ENCODE measurements around the gene JPH3. TPM values are rescaled to one million over a fixed set of nuclear protein-coding genes. Genes with fewer than 3 reads are reported as not detected.

JPH3 gene
- polyA plus RNA-seq, 2 of the 4 experiments (the other 2 are of a cell fraction), result 0.36 to 1.6 TPM

- WGBS (ENCODE audit: missing lambda C conversion rate), result 79% methylated on average over 13 of the region's 13 CpGs
- Histone ChIP-seq H3K4me1 (0 out of 3 replicates have a peak, but pooled peaks cover 7% of the 10 kb centered on the region), H3K4me2 (no peak overlapping the region), H3K9me3 (no peaks in the 10 kb centered on the region), H3K27ac (no peak overlapping the region), H3K4me3 (no peak overlapping the region)
- CTCF ChIA-PET, result interaction anchor here (0.6 to 8.6 kb wide), 34 partner anchors 12 to 432 kb away, joined by 3 to 219 read pairs (median 12); partner anchors contain the start of genes C16orf95 and KLHDC4
- FAIRE-seq (no peak), ATAC-seq (no peak), DNase-seq (ENCODE audit: low read depth in 1 of 2, low spot score in 1 of 2) (no peak)
- POLR2A ChIA-PET, result no interaction called here
- TF ChIP-seq RFX5 (IDR thresholded peaks at IDR 0.05), result no peak
- no peak for TF ChIP-seq EHMT2 (IDR thresholded peaks at IDR 0.05; ENCODE audit: low read depth)
- no peak for TF ChIP-seq SREBF2 (IDR thresholded peaks at IDR 0.05)
- no peak for TF ChIP-seq EP300 (IDR thresholded peaks at IDR 0.05)
- TF ChIP-seq, protein P1, sequence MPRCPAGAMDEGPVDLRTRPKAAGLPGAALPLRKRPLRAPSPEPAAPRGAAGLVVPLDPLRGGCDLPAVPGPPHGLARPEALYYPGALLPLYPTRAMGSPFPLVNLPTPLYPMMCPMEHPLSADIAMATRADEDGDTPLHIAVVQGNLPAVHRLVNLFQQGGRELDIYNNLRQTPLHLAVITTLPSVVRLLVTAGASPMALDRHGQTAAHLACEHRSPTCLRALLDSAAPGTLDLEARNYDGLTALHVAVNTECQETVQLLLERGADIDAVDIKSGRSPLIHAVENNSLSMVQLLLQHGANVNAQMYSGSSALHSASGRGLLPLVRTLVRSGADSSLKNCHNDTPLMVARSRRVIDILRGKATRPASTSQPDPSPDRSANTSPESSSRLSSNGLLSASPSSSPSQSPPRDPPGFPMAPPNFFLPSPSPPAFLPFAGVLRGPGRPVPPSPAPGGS (IDR thresholded peaks at IDR 0.05), result no peak
- TF ChIP-seq, protein P2, sequence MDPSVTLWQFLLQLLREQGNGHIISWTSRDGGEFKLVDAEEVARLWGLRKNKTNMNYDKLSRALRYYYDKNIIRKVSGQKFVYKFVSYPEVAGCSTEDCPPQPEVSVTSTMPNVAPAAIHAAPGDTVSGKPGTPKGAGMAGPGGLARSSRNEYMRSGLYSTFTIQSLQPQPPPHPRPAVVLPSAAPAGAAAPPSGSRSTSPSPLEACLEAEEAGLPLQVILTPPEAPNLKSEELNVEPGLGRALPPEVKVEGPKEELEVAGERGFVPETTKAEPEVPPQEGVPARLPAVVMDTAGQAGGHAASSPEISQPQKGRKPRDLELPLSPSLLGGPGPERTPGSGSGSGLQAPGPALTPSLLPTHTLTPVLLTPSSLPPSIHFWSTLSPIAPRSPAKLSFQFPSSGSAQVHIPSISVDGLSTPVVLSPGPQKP (IDR thresholded peaks at IDR 0.05; ENCODE audit: low read depth, low read length), result no peak
These were observed 35.0 kb downstream of the JPH3 start for GRCh38 chr16:87637357-87637756.

DNA sequence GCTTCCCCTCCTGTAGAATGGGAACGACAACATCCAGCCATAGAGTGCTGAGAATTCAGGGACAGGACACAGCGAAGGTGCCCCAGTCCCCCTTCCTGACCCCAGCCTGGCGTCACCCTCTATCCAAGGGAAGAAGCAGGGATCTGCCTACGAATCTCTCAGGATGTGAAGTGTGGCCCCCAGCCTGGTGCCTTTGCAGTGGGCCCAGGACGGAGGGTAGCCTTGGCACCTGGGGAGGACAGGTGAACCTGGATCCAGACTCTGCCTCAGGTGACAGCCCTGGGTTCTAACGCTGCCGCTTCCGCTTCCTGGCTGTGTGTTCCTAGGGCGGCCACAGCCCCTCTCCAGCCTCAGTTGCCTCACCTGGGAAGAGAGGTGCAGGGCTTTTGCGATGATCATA is 36.4 kb downstream of the JPH3 start:
- no peak for ATAC-seq
- H3K4me2 ChIP-seq, result no peak overlapping the region
- ChIA-PET CTCF (interaction anchor here (5.3 to 5.5 kb wide), 2 partner anchors 11 to 219 kb away, joined by 150 to 153 read pairs; no protein-coding TSS in a partner anchor), POLR2A (no interaction called here)
- H3K27ac ChIP-seq, result no peak overlapping the region
- TF ChIP-seq RFX5 (IDR thresholded peaks at IDR 0.05) (no peak), RAD21 (conservative IDR thresholded peaks at IDR 0.05 in 1 of 2, IDR thresholded peaks at IDR 0.05 in 1 of 2) (no peak), ESRRA (IDR thresholded peaks at IDR 0.05; ENCODE audit: borderline replicate concordance, low read length) (no peak), RNF2 (IDR thresholded peaks at IDR 0.05; ENCODE audit: borderline replicate concordance, low read depth) (no peak), CBX8 (IDR thresholded peaks at IDR 0.05) (no peak), JUNB (IDR thresholded peaks at IDR 0.05) (no peak), USF2 (IDR thresholded peaks at IDR 0.05) (no peak), RARB (CRISPR knock-in tag; IDR thresholded peaks at IDR 0.05) (no peak), CHD4 (IDR thresholded peaks at IDR 0.05; ENCODE audit: borderline replicate concordance) (no peak), FOSL2 (IDR thresholded peaks at IDR 0.05) (no peak), FOSL2 (CRISPR knock-in tag; IDR thresholded peaks at IDR 0.05) (no peak), HOXB13 (CRISPR knock-in tag; IDR thresholded peaks at IDR 0.05; ENCODE audit: low read depth) (no peak)
- TF ChIP-seq, protein P3, sequence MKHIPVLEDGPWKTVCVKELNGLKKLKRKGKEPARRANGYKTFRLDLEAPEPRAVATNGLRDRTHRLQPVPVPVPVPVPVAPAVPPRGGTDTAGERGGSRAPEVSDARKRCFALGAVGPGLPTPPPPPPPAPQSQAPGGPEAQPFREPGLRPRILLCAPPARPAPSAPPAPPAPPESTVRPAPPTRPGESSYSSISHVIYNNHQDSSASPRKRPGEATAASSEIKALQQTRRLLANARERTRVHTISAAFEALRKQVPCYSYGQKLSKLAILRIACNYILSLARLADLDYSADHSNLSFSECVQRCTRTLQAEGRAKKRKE (CRISPR knock-in tag; IDR thresholded peaks at IDR 0.05; ENCODE audit: low read depth), result no peak
- WGBS (ENCODE audit: missing lambda C conversion rate), result 64% methylated on average over 10 of the region's 10 CpGs
- no peak for FAIRE-seq
- 0 out of 3 replicates have a peak, but pooled peaks cover 7% of the 10 kb centered on the region for H3K4me1 ChIP-seq
- H3K9me3 ChIP-seq, result no peaks in the 10 kb centered on the region
- no peak overlapping the region for H3K4me3 ChIP-seq
- no peak for DNase-seq (ENCODE audit: low read depth in 1 of 2, low spot score in 1 of 2)

DNA sequence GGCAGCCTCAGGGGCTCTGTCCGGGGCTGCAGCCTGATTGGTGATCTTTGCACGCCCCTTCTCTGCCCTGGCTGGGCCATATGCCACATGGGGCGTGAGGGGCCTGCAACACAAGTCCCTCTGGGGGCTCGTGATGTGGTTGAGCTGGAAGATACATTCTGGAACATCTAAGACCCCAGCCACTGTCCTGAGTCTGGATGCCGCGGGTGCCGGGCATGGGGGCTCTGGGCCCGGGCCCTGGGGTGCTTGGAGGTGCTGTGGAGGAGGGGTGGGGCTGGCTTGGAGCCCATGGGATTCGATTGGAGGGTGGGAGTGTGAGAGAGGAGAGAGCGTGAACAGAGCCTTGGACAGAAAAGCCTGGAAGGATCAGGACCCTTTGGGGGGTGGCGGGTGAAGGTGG is 39.4 kb downstream of the JPH3 start:
- ChIA-PET CTCF (interaction anchor here (1.0 to 1.9 kb wide), 3 partner anchors 53 to 225 kb away, joined by 3 to 6 read pairs (median 3); no protein-coding TSS in a partner anchor), POLR2A (no interaction called here)
- WGBS (ENCODE audit: missing lambda C conversion rate), result 34% methylated on average over 7 of the region's 11 CpGs

More for the DNA sequence above, 39.4 kb downstream of the JPH3 start:
- no peaks in the 10 kb centered on the region for H3K9me3 ChIP-seq
- no peak for DNase-seq (ENCODE audit: low read depth in 1 of 2, low spot score in 1 of 2)
- TF ChIP-seq HDAC2 (IDR thresholded peaks at IDR 0.05) (no peak), EHMT2 (IDR thresholded peaks at IDR 0.05; ENCODE audit: low read depth) (no peak)
- no peaks in the 10 kb centered on the region for H3K4me1 ChIP-seq
- H3K4me3 ChIP-seq, result no peak overlapping the region
- H3K27ac ChIP-seq, result no peak overlapping the region
- no peak overlapping the region for H3K4me2 ChIP-seq
- ATAC-seq, result no peak
- no peak for FAIRE-seq
